SK-N-SH (cell line): ENCODE data around the gene ZP1. TPM values are rescaled to one million over a fixed set of nuclear protein-coding genes. Genes with fewer than 3 reads are reported as not detected.

ENCODE experiments used
- CTCF ChIA-PET: fragments of 300-600, 350-600 bp; formaldehyde crosslinking; extraction: SDS; loops from one replicate; lab custom pipeline; 2021; lab: Yijun Ruan, JAX
- POLR2A ChIA-PET: fragments of 350-600 bp; sonication (Branson Sonifier 250); formaldehyde crosslinking; extraction: SDS; loops from one replicate; lab custom pipeline; 2020; ENCODE audit warnings: antibody characterized with exemption, inconsistent platforms; lab: Yijun Ruan, JAX
- DNase-seq: peaks from one replicate; pipeline ENCODE4 v3.0.0; 2012
- H2AFZ ChIP-seq: fragments of 200-600 bp; sonication (generic); 2 replicates; pipeline ENCODE4 v1.8.1; 2016; ENCODE audit warnings: antibody characterized with exemption, mild to moderate bottlenecking, low read depth
- H3F3A ChIP-seq: fragments of 200-600 bp; sonication (generic); replicated peaks from 2 replicates; pipeline ENCODE3; 2016; ENCODE audit warnings: antibody characterized with exemption, mild to moderate bottlenecking; ENCODE audit not compliant: insufficient read depth
- H3K27ac ChIP-seq, 2 experiments: fragments of 200-500 bp in 1 of 2; fragments of 200-600 bp in 1 of 2; sonication (Bioruptor generic) in 1 of 2; sonication (generic), shearing (Covaris generic) in 1 of 2; 2 replicates each; pipeline versions ENCODE4 v1.5.1 to v1.6.1; 2014 to 2016; ENCODE audit warnings: low read depth in 2 of 2, inconsistent platforms in 1 of 2, low read length in 1 of 2, mild to moderate bottlenecking in 1 of 2, mixed read lengths in 1 of 2
- H3K27me3 ChIP-seq: fragments of 200-600 bp; sonication (generic), shearing (Covaris generic); 2 replicates; pipeline ENCODE4 v1.6.1; 2016; ENCODE audit warnings: mixed run types; ENCODE audit not compliant: insufficient read depth
- H3K36me3 ChIP-seq, 2 experiments: fragments of 200-500 bp in 1 of 2; fragments of 200-600 bp in 1 of 2; sonication (Bioruptor generic) in 1 of 2; sonication (generic) in 1 of 2; replicated peaks in 1 of 2; 2 replicates each; pipeline versions ENCODE3 to v1.5.1; 2014 to 2016; ENCODE audit warnings: low read length in 1 of 2, mild to moderate bottlenecking in 1 of 2; ENCODE audit not compliant: insufficient read depth in 2 of 2, control insufficient read depth in 1 of 2
- H3K4me1 ChIP-seq, 2 experiments: fragments of 200-500 bp in 1 of 2; fragments of 200-600 bp in 1 of 2; sonication (Bioruptor generic) in 1 of 2; sonication (generic), shearing (Covaris generic) in 1 of 2; 2 replicates each; pipeline versions ENCODE4 v1.5.1 to v1.6.1; 2014 to 2016; ENCODE audit warnings: low read depth in 1 of 2, low read length in 1 of 2, mixed run types in 1 of 2; ENCODE audit not compliant: insufficient read depth in 2 of 2, control insufficient read depth in 1 of 2
- H3K4me2 ChIP-seq: fragments of 200-600 bp; sonication (generic), shearing (Covaris generic); 2 replicates; pipeline ENCODE4 v1.6.1; 2017; ENCODE audit warnings: mixed run types
- H3K4me3 ChIP-seq, 2 experiments: fragments of 200-500 bp in 1 of 2; fragments of 200-600 bp in 1 of 2; sonication (Bioruptor generic) in 1 of 2; sonication (generic), shearing (Covaris generic) in 1 of 2; 2 replicates each; pipeline versions ENCODE4 v1.5.1 to v1.8.1; 2014 to 2016; ENCODE audit warnings: low read depth in 2 of 2, inconsistent platforms in 1 of 2, low read length in 1 of 2, mild to moderate bottlenecking in 1 of 2, mixed read lengths in 1 of 2, moderate library complexity in 1 of 2
- H3K79me2 ChIP-seq: fragments of 200-600 bp; sonication (generic); 2 replicates; pipeline ENCODE4 v1.8.1; 2017; ENCODE audit warnings: mild to moderate bottlenecking; ENCODE audit not compliant: insufficient read depth
- H3K9ac ChIP-seq: fragments of 200-600 bp; sonication (generic); 2 replicates; pipeline ENCODE4 v1.6.1; 2017; ENCODE audit warnings: mixed run types
- H3K9me2 ChIP-seq: fragments of 200-600 bp; sonication (generic); 2 replicates; pipeline ENCODE4 v1.6.1; 2017; ENCODE audit warnings: mixed run types
- H3K9me3 ChIP-seq: fragments of 200-600 bp; sonication (generic); 2 replicates; pipeline ENCODE4 v1.6.1; 2017; ENCODE audit warnings: mixed run types, mild to moderate bottlenecking, moderate library complexity
- H4K20me1 ChIP-seq: fragments of 200-600 bp; sonication (generic); 2 replicates; pipeline ENCODE4 v1.6.1; 2017; ENCODE audit warnings: mild to moderate bottlenecking, mixed run types; ENCODE audit not compliant: insufficient read depth
- CHD2 ChIP-seq: fragments of 150-350 bp; IDR thresholded peaks from 2 replicates; pipeline ENCODE4 v1.6.1; 2018; ENCODE audit warnings: low read length; ENCODE audit not compliant: partially characterized antibody
- ELF1 ChIP-seq: IDR thresholded peaks from 2 replicates; pipeline ENCODE4 v1.4.0; 2012
- EZH2phosphoT487 ChIP-seq: fragments of 200-600 bp; sonication (generic); IDR thresholded peaks from 2 replicates; pipeline ENCODE4 v1.6.1; 2017; ENCODE audit warnings: low read depth, mixed run types, mild to moderate bottlenecking, antibody characterized with exemption, moderate library complexity, borderline replicate concordance
- JUND ChIP-seq: IDR thresholded peaks from 2 replicates; pipeline ENCODE4 v1.4.0; 2012
- NRF1 ChIP-seq: IDR thresholded peaks from 2 replicates; pipeline ENCODE4 v1.6.1; 2012; ENCODE audit warnings: low read depth, mild to moderate bottlenecking, low read length
- RCOR1 ChIP-seq: fragments of 150-350 bp; IDR thresholded peaks from 2 replicates; pipeline ENCODE4 v1.6.1; 2017; ENCODE audit warnings: antibody characterized with exemption, low read length
- REST ChIP-seq: IDR thresholded peaks from 2 replicates; pipeline ENCODE4 v1.6.1; 2012; ENCODE audit warnings: mild to moderate bottlenecking, low read depth, low read length, moderate library complexity
- RFX5 ChIP-seq: IDR thresholded peaks from 2 replicates; pipeline ENCODE4 v1.6.1; 2012; ENCODE audit warnings: mild to moderate bottlenecking, improper control_type of control experiment, low read length
- RXRA ChIP-seq: IDR thresholded peaks from 2 replicates; pipeline ENCODE4 v1.4.0; 2012; ENCODE audit warnings: low read depth, mild to moderate bottlenecking, borderline replicate concordance
- SMC3 ChIP-seq: IDR thresholded peaks from 2 replicates; pipeline ENCODE4 v1.6.1; 2012; ENCODE audit warnings: low read depth, low read length, improper control_type of control experiment
- TAF1 ChIP-seq: IDR thresholded peaks from 2 replicates; pipeline ENCODE4 v1.6.1; 2012; ENCODE audit warnings: low read depth, mild to moderate bottlenecking, low read length, moderate library complexity, borderline replicate concordance
- TCF12 ChIP-seq: IDR thresholded peaks from 2 replicates; pipeline ENCODE4 v1.4.0; 2012
- USF2 ChIP-seq: fragments of 150-350 bp; IDR thresholded peaks from 2 replicates; pipeline ENCODE4 v1.6.1; 2017; ENCODE audit warnings: antibody characterized with exemption, low read length, low read depth, borderline replicate concordance
- ZBTB33 ChIP-seq: IDR thresholded peaks from 2 replicates; pipeline ENCODE4 v1.4.0; 2012; ENCODE audit warnings: low read depth, borderline replicate concordance
- WGBS: methylation state at CpG from one replicate; pipeline ENCODE4 v1.1.6; 2017; ENCODE audit warnings: low lambda C conversion rate; 5-methylcytosine and 5-hydroxymethylcytosine counted together
- polyA plus RNA-seq, 3 experiments: library from polyadenylated mRNA; depleted of rRNA; stranded (reverse); fragments of >200 nt; gene quantifications; 2 replicates each; pipeline ENCODE4 v1.2.3, GENCODE V29; 2012

The ZP1 gene
- polyA plus RNA-seq, 1 of the 3 experiments (the other 2 are of a cell fraction), result not detected

GRCh38 chr11:60918251-60918938, 51.1 kb downstream of the ZP1 start:
- 91% methylated on average over 4 of the region's 4 CpGs for WGBS

GRCh38 chr11:60918939-60919265, 51.6 kb downstream of the ZP1 start:
- 0 out of 2 replicates have a peak overlapping the region, but pooled peaks have one; percentile 4 for H3K4me2 ChIP-seq

More at GRCh38 chr11:60918251-60918938, 51.1 kb downstream of the ZP1 start:
- peaks cover 6 to 22% of the 10 kb centered on the region in 2 experiments for H3K36me3 ChIP-seq
- CTCF ChIA-PET, result interaction anchor here (0.8 to 2.2 kb wide), 5 partner anchors 12 to 211 kb away, joined by 3 to 7 read pairs (median 4); no protein-coding TSS in a partner anchor
- DNase-seq, result no peak
- no peak overlapping the region for H3K4me3 ChIP-seq
- no peaks in the 10 kb centered on the region for H3K27me3 ChIP-seq
- peaks cover 13 to 22% of the 10 kb centered on the region in 2 experiments; a peak in 3 of 4 replicates for H3K4me1 ChIP-seq
- H3F3A ChIP-seq, result no peaks in the 10 kb centered on the region
- no peaks in the 10 kb centered on the region; the same call in 1 of the 2 replicates for H4K20me1 ChIP-seq
- H3K79me2 ChIP-seq, result peaks cover 44% of the 10 kb centered on the region
- H3K4me2 ChIP-seq, result no peak overlapping the region
- H3K9ac ChIP-seq, result no peak overlapping the region
- POLR2A ChIA-PET, result no interaction called here
- no peak overlapping the region for H2AFZ ChIP-seq
- no peaks in the 10 kb centered on the region for H3K9me2 ChIP-seq
- no peak overlapping the region for H3K27ac ChIP-seq
- TF ChIP-seq RXRA (no peak), NRF1 (no peak), CHD2 (no peak), TCF12 (no peak), RCOR1 (no peak), JUND (no peak), RFX5 (no peak), SMC3 (no peak)
- no peaks in the 10 kb centered on the region for H3K9me3 ChIP-seq

More at GRCh38 chr11:60918939-60919265, 51.6 kb downstream of the ZP1 start:
- TF ChIP-seq USF2 (no peak), TAF1 (no peak), ZBTB33 (no peak), REST (no peak), EZH2phosphoT487 (no peak), ELF1 (no peak)
- CTCF ChIA-PET, result interaction anchor here (0.8 to 2.2 kb wide), 5 partner anchors 12 to 210 kb away, joined by 3 to 7 read pairs (median 4); no protein-coding TSS in a partner anchor
- POLR2A ChIA-PET, result no interaction called here
- Histone ChIP-seq H3K9ac (no peak overlapping the region), H3K4me1 (peaks cover 12 to 27% of the 10 kb centered on the region in 2 experiments; a peak in 3 of 4 replicates), H3K36me3 (peaks cover 6 to 22% of the 10 kb centered on the region in 2 experiments), H3F3A (no peaks in the 10 kb centered on the region), H4K20me1 (no peaks in the 10 kb centered on the region; the same call in 1 of the 2 replicates), H3K27me3 (no peaks in the 10 kb centered on the region), H3K4me3 (no peak overlapping the region), H2AFZ (no peak overlapping the region), H3K9me2 (no peaks in the 10 kb centered on the region), H3K79me2 (peaks cover 44% of the 10 kb centered on the region), H3K9me3 (no peaks in the 10 kb centered on the region), H3K27ac (no peak overlapping the region)
- DNase-seq, result no peak
- 45% methylated on average over 2 of the region's 2 CpGs for WGBS
